Fibroblast of lung (primary cell): Measurements from ENCODE around the gene FGFBP2. TPM values are rescaled to one million over a fixed set of nuclear protein-coding genes. Genes with fewer than 3 reads are reported as not detected.

ENCODE experiments used
- DNase-seq, 2 donors: peaks; one replicate each; pipeline versions ENCODE4 v3.0.0 to v3.0.0-alpha.2; 2010; ENCODE audit warnings: low read depth in 2 of 2
- H2AFZ ChIP-seq: 2 replicates; pipeline ENCODE4 v1.5.1; 2012; ENCODE audit warnings: low read length, control low read depth, inconsistent platforms
- H3K27ac ChIP-seq: 2 replicates; pipeline ENCODE4 v1.5.1; 2011; ENCODE audit warnings: low read length, control low read depth; ENCODE audit not compliant: insufficient read depth
- H3K27me3 ChIP-seq: 2 replicates; pipeline ENCODE4 v1.5.1; 2011; ENCODE audit warnings: mild to moderate bottlenecking, low read length; ENCODE audit not compliant: control insufficient read depth, insufficient read depth
- H3K36me3 ChIP-seq: 2 replicates; pipeline ENCODE4 v1.5.1; 2011; ENCODE audit warnings: low read length; ENCODE audit not compliant: control insufficient read depth, insufficient read depth
- H3K4me1 ChIP-seq: 2 replicates; pipeline ENCODE4 v1.5.1; 2011; ENCODE audit warnings: low read length; ENCODE audit not compliant: control insufficient read depth, insufficient read depth; ENCODE audit errors: extremely low read depth
- H3K4me2 ChIP-seq: 2 replicates; pipeline ENCODE4 v1.5.1; 2011; ENCODE audit warnings: low read length, control low read depth; ENCODE audit not compliant: insufficient read depth; ENCODE audit errors: extremely low read depth
- H3K4me3 ChIP-seq, 4 experiments: fragments of 200-600 bp in 1 of 4; sonication (generic) in 1 of 4; replicated peaks in 1 of 4; 2 replicates each; pipeline ENCODE4 v1.5.1; 2011 to 2016; ENCODE audit warnings: low read length in 4 of 4, low read depth in 3 of 4, mild to moderate bottlenecking in 3 of 4, control low read depth in 2 of 4, inconsistent platforms in 1 of 4, mixed read lengths in 1 of 4; ENCODE audit not compliant: insufficient read depth in 1 of 4; ENCODE audit errors: control extremely low read depth in 1 of 4
- H3K79me2 ChIP-seq: 2 replicates; pipeline ENCODE4 v1.5.1; 2012; ENCODE audit warnings: mild to moderate bottlenecking, low read length, inconsistent platforms; ENCODE audit not compliant: control insufficient read depth, insufficient read depth
- H3K9ac ChIP-seq: 2 replicates; pipeline ENCODE4 v1.5.1; 2011; ENCODE audit warnings: mild to moderate bottlenecking, low read length, control low read depth; ENCODE audit not compliant: insufficient read depth
- H3K9me3 ChIP-seq: 2 replicates; pipeline ENCODE4 v1.5.1; 2012; ENCODE audit warnings: low read depth, low read length; ENCODE audit not compliant: control insufficient read depth, insufficient read depth
- H4K20me1 ChIP-seq: 2 replicates; pipeline ENCODE4 v1.5.1; 2011; ENCODE audit warnings: low read length; ENCODE audit not compliant: control insufficient read depth, insufficient read depth; ENCODE audit errors: extremely low read depth
- EZH2 ChIP-seq: IDR thresholded peaks from 2 replicates; pipeline ENCODE4 v1.5.1; 2012; ENCODE audit warnings: low read length, control low read depth, mild to moderate bottlenecking; ENCODE audit errors: missing control alignments
- polyA plus RNA-seq, 2 donors: library from polyadenylated mRNA; depleted of rRNA in 1 of 2; stranded (reverse) in 1 of 2; unstranded in 1 of 2; fragments of >200 nt; gene quantifications; 2 replicates each; pipeline ENCODE4 v1.2.1, GENCODE V29; 2011 to 2012; ENCODE audit warnings: missing spikeins in 1 of 2
- total RNA-seq: library from RNA; depleted of rRNA; stranded (reverse); fragments of >200 nt; gene quantifications from 2 replicates; pipeline ENCODE4 v1.2.1, GENCODE V29; 2014
- TF ChIP-seq, protein P1 (sequence below), 2 donors: IDR thresholded peaks in 1 of 2; conservative IDR thresholded peaks in 1 of 2; 1 replicate in 1 of 2; 2 replicates in 1 of 2; pipeline ENCODE4 v1.5.1; 2011 to 2012; ENCODE audit warnings: low read length in 2 of 2, control low read depth in 1 of 2, inconsistent platforms in 1 of 2, low read depth in 1 of 2, mild to moderate bottlenecking in 1 of 2

FGFBP2 gene
- total and polyA plus RNA-seq, 2 donors (not counting 1 experiment from before 2014, with no cell fraction given), result 0.09 TPM; not detected in 1

- Histone ChIP-seq H3K27me3 (peaks cover 2% of the 10 kb centered on the region), H2AFZ (no peak within 1 kb of the TSS), H3K4me2 (no peak within 1 kb of the TSS), H3K36me3 (no peaks in the 10 kb centered on the region), H3K79me2 (no peaks in the 10 kb centered on the region), H3K9ac (no peak within 1 kb of the TSS), H4K20me1 (no peaks in the 10 kb centered on the region), H3K4me1 (no peaks in the 10 kb centered on the region), H3K27ac (no peak within 1 kb of the TSS), H3K9me3 (no peaks in the 10 kb centered on the region), H3K4me3 (no peak within 1 kb of the TSS)
- no peak for DNase-seq
- TF ChIP-seq, protein P1, sequence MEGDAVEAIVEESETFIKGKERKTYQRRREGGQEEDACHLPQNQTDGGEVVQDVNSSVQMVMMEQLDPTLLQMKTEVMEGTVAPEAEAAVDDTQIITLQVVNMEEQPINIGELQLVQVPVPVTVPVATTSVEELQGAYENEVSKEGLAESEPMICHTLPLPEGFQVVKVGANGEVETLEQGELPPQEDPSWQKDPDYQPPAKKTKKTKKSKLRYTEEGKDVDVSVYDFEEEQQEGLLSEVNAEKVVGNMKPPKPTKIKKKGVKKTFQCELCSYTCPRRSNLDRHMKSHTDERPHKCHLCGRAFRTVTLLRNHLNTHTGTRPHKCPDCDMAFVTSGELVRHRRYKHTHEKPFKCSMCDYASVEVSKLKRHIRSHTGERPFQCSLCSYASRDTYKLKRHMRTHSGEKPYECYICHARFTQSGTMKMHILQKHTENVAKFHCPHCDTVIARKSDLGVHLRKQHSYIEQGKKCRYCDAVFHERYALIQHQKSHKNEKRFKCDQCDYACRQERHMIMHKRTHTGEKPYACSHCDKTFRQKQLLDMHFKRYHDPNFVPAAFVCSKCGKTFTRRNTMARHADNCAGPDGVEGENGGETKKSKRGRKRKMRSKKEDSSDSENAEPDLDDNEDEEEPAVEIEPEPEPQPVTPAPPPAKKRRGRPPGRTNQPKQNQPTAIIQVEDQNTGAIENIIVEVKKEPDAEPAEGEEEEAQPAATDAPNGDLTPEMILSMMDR (conservative IDR thresholded peaks at IDR 0.05 in 1 of 2, IDR thresholded peaks at IDR 0.05 in 1 of 2; ENCODE audit: low read depth in 1 of 2, low read length in 2 of 2), result no peak
- TF ChIP-seq EZH2, result no peak
Observed at GRCh38 chr4:15938640-15939039, 24.3 kb downstream of the FGFBP2 start, which contains the start of gene FGFBP1. Gene FGFBP1, minus strand, starts transcription at chr4:15938740. Its CDS starts 2,108 bp downstream, at chr4:15936632.

- H3K36me3 ChIP-seq, result no peaks in the 10 kb centered on the region
- H2AFZ ChIP-seq, result no peak overlapping the region
- H3K27ac ChIP-seq, result no peak overlapping the region
- TF ChIP-seq, protein P1 (conservative IDR thresholded peaks at IDR 0.05 in 1 of 2, IDR thresholded peaks at IDR 0.05 in 1 of 2; ENCODE audit: low read depth in 1 of 2, low read length in 2 of 2), result no peak
- TF ChIP-seq EZH2, result no peak
- peaks cover 2% of the 10 kb centered on the region for H3K27me3 ChIP-seq
- H3K79me2 ChIP-seq, result no peaks in the 10 kb centered on the region
- no peak overlapping the region for H3K4me3 ChIP-seq
- no peaks in the 10 kb centered on the region for H4K20me1 ChIP-seq
- no peak overlapping the region for H3K9ac ChIP-seq
- no peaks in the 10 kb centered on the region for H3K9me3 ChIP-seq
- no peaks in the 10 kb centered on the region for H3K4me1 ChIP-seq
- no peak overlapping the region for H3K4me2 ChIP-seq
- DNase-seq, result no peak
Observed at GRCh38 chr4:15938182-15938581, 24.8 kb downstream of the FGFBP2 start.

GRCh38 chr4:15936495-15936894, 26.5 kb downstream of the FGFBP2 start:
- H2AFZ ChIP-seq, result no peak overlapping the region
- no peaks in the 10 kb centered on the region for H4K20me1 ChIP-seq
- H3K36me3 ChIP-seq, result no peaks in the 10 kb centered on the region
- no peak for TF ChIP-seq EZH2
- TF ChIP-seq, protein P1 (conservative IDR thresholded peaks at IDR 0.05 in 1 of 2, IDR thresholded peaks at IDR 0.05 in 1 of 2; ENCODE audit: low read depth in 1 of 2, low read length in 2 of 2), result no peak
- H3K4me2 ChIP-seq, result no peak overlapping the region
- no peak overlapping the region for H3K4me3 ChIP-seq
- DNase-seq, result no peak
- H3K4me1 ChIP-seq, result no peaks in the 10 kb centered on the region
- no peaks in the 10 kb centered on the region for H3K79me2 ChIP-seq
- H3K9me3 ChIP-seq, result no peaks in the 10 kb centered on the region
- peaks cover 2% of the 10 kb centered on the region for H3K27me3 ChIP-seq
- H3K27ac ChIP-seq, result no peak overlapping the region
- H3K9ac ChIP-seq, result no peak overlapping the region
